Muscle layer of duodenum (tissue), 2 donors: ENCODE results near the gene SERPINA5.

Source experiments
- H3K27ac ChIP-seq: one replicate; pipeline ENCODE4 v1.7.0; 2013; ENCODE audit warnings: mild to moderate bottlenecking, low read length
- H3K27me3 ChIP-seq: one replicate; pipeline ENCODE4 v1.7.0; 2013; ENCODE audit warnings: low read depth, mild to moderate bottlenecking, control low read depth, low read length
- H3K36me3 ChIP-seq, 2 donors: one replicate each; pipeline ENCODE4 v1.7.0; 2013; ENCODE audit warnings: low read length in 2 of 2, control low read depth in 1 of 2, mild to moderate bottlenecking in 1 of 2; ENCODE audit not compliant: insufficient read depth in 2 of 2, control insufficient read depth in 1 of 2
- H3K4me1 ChIP-seq, 2 donors: one replicate each; pipeline ENCODE4 v1.7.0; 2013; ENCODE audit warnings: low read length in 2 of 2, mild to moderate bottlenecking in 2 of 2, control low read depth in 1 of 2, moderate library complexity in 1 of 2; ENCODE audit not compliant: insufficient read depth in 2 of 2, control insufficient read depth in 1 of 2
- H3K4me3 ChIP-seq, 2 donors: one replicate each; pipeline ENCODE4 v1.7.0; 2013; ENCODE audit warnings: low read length in 2 of 2, low read depth in 1 of 2, mild to moderate bottlenecking in 1 of 2
- H3K9me3 ChIP-seq, 2 donors: one replicate each; pipeline ENCODE4 v1.7.0; 2013; ENCODE audit warnings: low read length in 2 of 2, control low read depth in 1 of 2, mild to moderate bottlenecking in 1 of 2; ENCODE audit not compliant: control insufficient read depth in 1 of 2
- donor health status: healthy.

Gene SERPINA5

GRCh38 chr14:94611179-94611578, 30.0 kb downstream of the SERPINA5 start:
- no peak overlapping the region for H3K27ac ChIP-seq
- no peak overlapping the region for H3K4me3 ChIP-seq
- peaks cover 0 to 4% of the 10 kb centered on the region in 2 donors for H3K4me1 ChIP-seq
- no peaks in the 10 kb centered on the region for H3K36me3 ChIP-seq
- no peaks in the 10 kb centered on the region for H3K27me3 ChIP-seq
- no peaks in the 10 kb centered on the region for H3K9me3 ChIP-seq

GRCh38 chr14:94612174-94612573, 30.9 kb downstream of the SERPINA5 start, which contains the start of gene SERPINA3:
Gene SERPINA3, plus strand, starts transcription at chr14:94612391. Its CDS starts 2,051 bp downstream, at chr14:94614442.
- Histone ChIP-seq H3K36me3 (no peaks in the 10 kb centered on the region), H3K9me3 (peaks cover 2 to 4% of the 10 kb centered on the region in 2 donors), H3K27me3 (no peaks in the 10 kb centered on the region), H3K4me3 (no peak within 1 kb of the TSS), H3K4me1 (peaks cover 0 to 4% of the 10 kb centered on the region in 2 donors), H3K27ac (peak within 1 kb of the TSS; percentile 8)

- Histone ChIP-seq H3K9me3 (peaks cover 9 to 10% of the 10 kb centered on the region in 2 donors), H3K27me3 (no peaks in the 10 kb centered on the region), H3K36me3 (no peaks in the 10 kb centered on the region), H3K4me1 (peaks cover 0 to 4% of the 10 kb centered on the region in 2 donors), H3K27ac (peak overlapping the region; percentile 8), H3K4me3 (no peak overlapping the region)
Measured at GRCh38 chr14:94612580-94613554, 31.6 kb downstream of the SERPINA5 start.

- Histone ChIP-seq H3K9me3 (peaks cover 17 to 21% of the 10 kb centered on the region in 2 donors), H3K4me1 (peaks cover 0 to 4% of the 10 kb centered on the region in 2 donors), H3K27ac (no peak overlapping the region), H3K27me3 (no peaks in the 10 kb centered on the region), H3K4me3 (no peak overlapping the region), H3K36me3 (no peaks in the 10 kb centered on the region)
Measured at GRCh38 chr14:94613720-94614644, 32.8 kb downstream of the SERPINA5 start.

- Histone ChIP-seq H3K4me1 (peaks cover 0 to 4% of the 10 kb centered on the region in 2 donors), H3K36me3 (no peaks in the 10 kb centered on the region), H3K4me3 (no peak overlapping the region), H3K27ac (no peak overlapping the region), H3K27me3 (no peaks in the 10 kb centered on the region), H3K9me3 (peaks cover 17 to 25% of the 10 kb centered on the region in 2 donors)
Measured at GRCh38 chr14:94614802-94615201, 33.6 kb downstream of the SERPINA5 start.

DNA sequence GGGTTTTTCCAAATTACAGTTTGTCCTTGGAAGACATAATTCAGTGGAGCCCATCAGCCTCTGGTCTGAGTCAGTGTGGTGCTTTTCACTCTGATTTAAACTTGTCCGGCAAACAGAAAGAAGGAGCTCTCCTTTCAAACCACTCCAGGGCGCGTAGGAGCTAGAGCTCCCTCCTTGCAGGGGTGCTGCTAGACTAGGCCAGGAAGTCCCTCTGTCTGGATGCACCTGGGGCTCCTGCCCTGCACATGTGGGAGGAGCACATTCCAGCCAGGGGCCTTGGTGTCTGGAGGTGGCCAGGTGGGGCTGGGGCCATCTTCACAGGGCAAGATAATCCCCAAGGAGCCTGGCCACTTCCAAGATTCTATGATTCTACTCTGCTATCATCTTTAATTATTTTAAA, 34.0 kb downstream of the SERPINA5 start:
- Histone ChIP-seq H3K4me3 (no peak overlapping the region), H3K4me1 (peaks cover 0 to 4% of the 10 kb centered on the region in 2 donors), H3K27me3 (no peaks in the 10 kb centered on the region), H3K36me3 (no peaks in the 10 kb centered on the region), H3K9me3 (peaks cover 17 to 25% of the 10 kb centered on the region in 2 donors), H3K27ac (no peak overlapping the region)

DNA sequence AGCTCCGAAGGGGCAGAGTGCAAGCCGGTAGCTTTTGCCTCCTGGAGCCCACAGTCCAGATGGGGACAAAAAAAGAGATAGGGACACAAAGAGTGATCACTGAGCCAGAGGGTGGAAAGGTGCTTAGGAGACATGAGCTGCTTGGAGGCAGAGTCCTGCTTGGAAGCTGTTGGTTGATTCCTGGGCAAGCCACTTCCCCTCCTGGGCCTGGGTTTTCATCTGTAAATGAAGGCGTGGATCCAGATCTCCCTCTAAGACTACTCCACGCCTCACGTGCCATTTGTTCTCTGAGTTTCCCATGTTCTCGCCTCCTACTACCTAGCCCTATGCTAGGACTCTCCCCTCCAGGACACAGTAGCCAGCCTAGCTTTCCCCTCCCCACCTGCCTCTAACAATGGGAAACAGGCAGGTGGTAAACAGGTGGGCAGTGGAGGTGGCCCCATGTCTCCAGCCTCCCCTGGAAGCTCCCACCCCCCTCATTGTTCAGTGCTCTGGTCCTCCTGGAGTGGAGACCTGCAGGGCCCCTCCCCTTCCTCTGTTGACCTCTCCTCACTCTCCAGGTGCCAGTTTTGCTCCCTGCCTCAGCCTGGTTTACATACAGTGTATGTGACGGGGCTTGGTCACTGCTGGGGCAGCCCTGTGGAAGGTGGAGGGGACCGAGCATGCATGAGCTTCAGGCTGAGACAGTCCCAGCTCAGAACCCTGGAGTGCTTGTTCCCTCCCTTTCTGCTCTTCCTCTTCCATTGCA, 34.8 kb downstream of the SERPINA5 start:
- Histone ChIP-seq H3K36me3 (no peaks in the 10 kb centered on the region), H3K9me3 (peaks cover 17 to 25% of the 10 kb centered on the region in 2 donors), H3K27ac (no peak overlapping the region), H3K4me3 (no peak overlapping the region), H3K27me3 (no peaks in the 10 kb centered on the region), H3K4me1 (peaks cover 0 to 4% of the 10 kb centered on the region in 2 donors)

DNA sequence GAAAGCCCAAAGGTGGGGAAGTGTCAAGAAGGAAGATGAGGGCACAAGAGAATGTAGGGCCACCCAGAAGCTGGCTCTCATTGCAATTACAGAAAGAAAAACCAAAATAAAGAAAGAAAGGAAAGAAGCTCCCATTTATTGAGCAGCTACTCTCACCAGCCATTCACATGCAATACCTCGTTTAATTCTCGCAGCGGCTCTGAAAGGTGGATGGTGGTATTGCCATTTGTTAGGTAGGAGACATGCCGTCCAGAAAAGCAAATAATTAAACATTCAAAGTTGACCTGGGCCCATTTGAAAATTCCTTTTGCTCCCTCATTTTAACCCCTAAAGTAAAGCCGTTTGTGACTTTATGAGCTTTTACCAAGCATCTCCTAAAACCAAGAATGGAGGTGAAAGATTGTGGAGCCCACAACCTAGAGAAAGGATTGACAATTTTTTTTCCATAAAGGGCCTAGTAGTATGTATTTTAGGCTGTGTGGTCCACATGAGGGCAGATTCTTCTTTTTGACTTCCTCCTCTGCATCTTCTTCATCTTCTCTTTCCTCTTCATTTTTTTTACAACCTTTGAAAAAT, 36.2 kb downstream of the SERPINA5 start:
- Histone ChIP-seq H3K4me1 (peaks cover 0 to 2% of the 10 kb centered on the region in 2 donors), H3K27ac (no peak overlapping the region), H3K9me3 (peaks cover 17 to 25% of the 10 kb centered on the region in 2 donors), H3K4me3 (peak overlapping the region in 1 of 2 donors; percentile 7), H3K27me3 (no peaks in the 10 kb centered on the region), H3K36me3 (no peaks in the 10 kb centered on the region)

- Histone ChIP-seq H3K27me3 (no peaks in the 10 kb centered on the region), H3K36me3 (no peaks in the 10 kb centered on the region), H3K4me1 (no peaks in the 10 kb centered on the region), H3K27ac (no peak overlapping the region), H3K4me3 (no peak overlapping the region), H3K9me3 (peaks cover 17 to 25% of the 10 kb centered on the region in 2 donors)
Measured at GRCh38 chr14:94617988-94618822, 37.0 kb downstream of the SERPINA5 start.

DNA sequence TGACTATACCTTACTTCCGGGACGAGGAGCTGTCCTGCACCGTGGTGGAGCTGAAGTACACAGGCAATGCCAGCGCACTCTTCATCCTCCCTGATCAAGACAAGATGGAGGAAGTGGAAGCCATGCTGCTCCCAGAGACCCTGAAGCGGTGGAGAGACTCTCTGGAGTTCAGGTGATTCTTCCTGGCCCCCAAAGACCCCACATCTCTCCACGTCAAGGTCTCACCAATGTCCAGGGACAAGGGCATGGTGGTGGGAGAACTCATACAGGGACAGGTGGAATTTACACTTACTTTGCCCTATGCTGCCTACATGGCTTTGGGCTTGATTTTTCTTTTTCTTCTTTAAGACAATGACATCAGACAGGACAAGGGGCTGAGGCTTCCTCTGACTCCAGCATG, 38.1 kb downstream of the SERPINA5 start:
- no peak overlapping the region for H3K4me3 ChIP-seq
- H3K27me3 ChIP-seq, result no peaks in the 10 kb centered on the region
- H3K4me1 ChIP-seq, result no peaks in the 10 kb centered on the region
- H3K36me3 ChIP-seq, result no peaks in the 10 kb centered on the region
- no peak overlapping the region for H3K27ac ChIP-seq
- peaks cover 17 to 25% of the 10 kb centered on the region in 2 donors for H3K9me3 ChIP-seq
